Transverse colon (tissue), 4 donors: Measurements from ENCODE around the gene KCNK10.

ENCODE experiments used
- CTCF ChIP-seq, 5 experiments: fragments of 200-600 bp in 3 of 5; fragments of 450-650 bp in 2 of 5; sonication (generic) in 3 of 5; IDR thresholded peaks; 1 replicate in 2 of 5; 2 replicates in 3 of 5; pipeline ENCODE4 v1.5.1; 2016 to 2017; ENCODE audit warnings: antibody characterized with exemption in 5 of 5, inconsistent platforms in 3 of 5, mild to moderate bottlenecking in 2 of 5, moderate library complexity in 1 of 5
- POLR2A ChIP-seq: fragments of 450-650 bp; IDR thresholded peaks from one replicate; pipeline ENCODE4 v1.6.1; 2016; ENCODE audit warnings: antibody characterized with exemption, mild to moderate bottlenecking, moderate library complexity
- POLR2AphosphoS5 ChIP-seq, 3 donors: sonication (generic); formaldehyde crosslinking; IDR thresholded peaks; one replicate each; pipeline ENCODE4 v1.6.1; 2016; ENCODE audit warnings: antibody characterized with exemption in 3 of 3

- TF ChIP-seq CTCF (IDR thresholded peaks at IDR 0.05) (no peak), POLR2A (no peak), POLR2AphosphoS5 (IDR thresholded peaks at IDR 0.05) (no peak)
Measured at GRCh38 chr14:88228522-88229236, 94.4 kb downstream of the KCNK10 start.
